Osteoblast (primary cell): ENCODE measurements around the gene CFAP57. TPM values are rescaled to one million over a fixed set of nuclear protein-coding genes. Genes with fewer than 3 reads are reported as not detected.

Experiments used
- DNase-seq: peaks from one replicate; pipeline ENCODE4 v3.0.0; 2011; ENCODE audit warnings: low spot score, mixed read lengths; ENCODE audit not compliant: insufficient read length; ENCODE audit errors: missing footprints
- H2AFZ ChIP-seq: 2 replicates; pipeline ENCODE4 v1.6.0; 2011; ENCODE audit warnings: mild to moderate bottlenecking, low read length
- H3K27ac ChIP-seq: 2 replicates; pipeline ENCODE4 v1.5.1; 2011; ENCODE audit warnings: mild to moderate bottlenecking, low read depth, low read length, moderate library complexity
- H3K27me3 ChIP-seq: 2 replicates; pipeline ENCODE4 v1.6.0; 2012; ENCODE audit warnings: mild to moderate bottlenecking, control low read depth, inconsistent platforms, low read length, moderate library complexity; ENCODE audit not compliant: insufficient read depth
- H3K36me3 ChIP-seq: 2 replicates; pipeline ENCODE4 v1.5.1; 2011; ENCODE audit warnings: mild to moderate bottlenecking, low read length, control low read depth, moderate library complexity; ENCODE audit not compliant: insufficient read depth
- H3K4me1 ChIP-seq: 2 replicates; pipeline ENCODE4 v1.5.1; 2011; ENCODE audit warnings: mild to moderate bottlenecking, low read length, control low read depth, moderate library complexity; ENCODE audit not compliant: insufficient read depth
- H3K4me2 ChIP-seq: 2 replicates; pipeline ENCODE4 v1.6.0; 2011; ENCODE audit warnings: mild to moderate bottlenecking, low read length; ENCODE audit not compliant: insufficient read depth
- H3K4me3 ChIP-seq: fragments of 200-600 bp; sonication (generic); 3 replicates; pipeline ENCODE4 v1.5.1; 2012; ENCODE audit warnings: mild to moderate bottlenecking, low read length, inconsistent platforms; ENCODE audit not compliant: insufficient read depth
- H3K79me2 ChIP-seq: 2 replicates; pipeline ENCODE4 v1.6.0; 2012; ENCODE audit warnings: mild to moderate bottlenecking, low read length, control low read depth, inconsistent platforms; ENCODE audit not compliant: insufficient read depth
- H3K9me3 ChIP-seq: 2 replicates; pipeline ENCODE4 v1.5.1; 2011; ENCODE audit warnings: low read depth, low read length, control low read depth
- H4K20me1 ChIP-seq: 2 replicates; pipeline ENCODE4 v1.6.0; 2012; ENCODE audit warnings: mild to moderate bottlenecking, low read length, control low read depth; ENCODE audit not compliant: insufficient read depth
- total RNA-seq: library from RNA; depleted of rRNA; stranded (reverse); fragments of >200 nt; gene quantifications from 2 replicates; pipeline ENCODE4 v1.2.3, GENCODE V29; 2012
- TF ChIP-seq, protein P1 (sequence below): IDR thresholded peaks from 2 replicates; pipeline ENCODE4 v1.5.1; 2011; ENCODE audit warnings: mild to moderate bottlenecking, low read depth, low read length, moderate library complexity; ENCODE audit errors: extremely low read depth

Gene CFAP57
- total RNA-seq, 1 donor = under 0.01 TPM

- Histone ChIP-seq H3K27me3 (peaks cover 18% of the 10 kb centered on the region), H3K27ac (peak overlapping the region; percentile 77), H3K79me2 (peaks cover 36% of the 10 kb centered on the region), H3K4me2 (peak overlapping the region; percentile 90), H3K4me1 (peaks cover 4% of the 10 kb centered on the region), H3K4me3 (peak overlapping the region; percentile 81), H4K20me1 (no peaks in the 10 kb centered on the region), H2AFZ (peak overlapping the region; percentile 93), H3K9me3 (no peaks in the 10 kb centered on the region), H3K36me3 (peaks cover 30% of the 10 kb centered on the region)
- TF ChIP-seq, protein P1, sequence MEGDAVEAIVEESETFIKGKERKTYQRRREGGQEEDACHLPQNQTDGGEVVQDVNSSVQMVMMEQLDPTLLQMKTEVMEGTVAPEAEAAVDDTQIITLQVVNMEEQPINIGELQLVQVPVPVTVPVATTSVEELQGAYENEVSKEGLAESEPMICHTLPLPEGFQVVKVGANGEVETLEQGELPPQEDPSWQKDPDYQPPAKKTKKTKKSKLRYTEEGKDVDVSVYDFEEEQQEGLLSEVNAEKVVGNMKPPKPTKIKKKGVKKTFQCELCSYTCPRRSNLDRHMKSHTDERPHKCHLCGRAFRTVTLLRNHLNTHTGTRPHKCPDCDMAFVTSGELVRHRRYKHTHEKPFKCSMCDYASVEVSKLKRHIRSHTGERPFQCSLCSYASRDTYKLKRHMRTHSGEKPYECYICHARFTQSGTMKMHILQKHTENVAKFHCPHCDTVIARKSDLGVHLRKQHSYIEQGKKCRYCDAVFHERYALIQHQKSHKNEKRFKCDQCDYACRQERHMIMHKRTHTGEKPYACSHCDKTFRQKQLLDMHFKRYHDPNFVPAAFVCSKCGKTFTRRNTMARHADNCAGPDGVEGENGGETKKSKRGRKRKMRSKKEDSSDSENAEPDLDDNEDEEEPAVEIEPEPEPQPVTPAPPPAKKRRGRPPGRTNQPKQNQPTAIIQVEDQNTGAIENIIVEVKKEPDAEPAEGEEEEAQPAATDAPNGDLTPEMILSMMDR = no peak
- peak; percentile 89 for DNase-seq
Measured at GRCh38 chr1:43172527-43172972, 420 bp downstream of the CFAP57 start.

DNA sequence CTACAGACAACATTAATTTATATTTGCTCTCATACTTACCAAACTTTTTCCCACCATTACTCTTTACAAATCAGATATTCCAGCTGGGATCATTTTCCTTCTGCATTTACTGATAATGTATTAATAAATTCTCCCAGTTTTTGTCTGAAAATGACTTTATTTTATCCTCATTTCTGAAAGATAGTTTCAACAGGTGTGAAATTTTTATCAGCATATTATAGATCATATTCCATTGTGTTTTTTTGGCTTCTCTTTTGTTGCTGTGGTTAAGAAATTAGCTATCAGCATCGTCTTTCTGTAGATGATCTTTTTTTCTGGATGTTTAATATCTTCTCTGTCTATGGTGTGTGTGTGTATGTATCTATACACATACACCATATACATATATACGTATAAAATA is 2.7 kb downstream of the CFAP57 start:
- H3K4me2 ChIP-seq = no peak overlapping the region
- H3K36me3 ChIP-seq = peaks cover 7% of the 10 kb centered on the region
- H2AFZ ChIP-seq = no peak overlapping the region
- H3K27ac ChIP-seq = no peak overlapping the region
- no peaks in the 10 kb centered on the region for H4K20me1 ChIP-seq
- H3K27me3 ChIP-seq = peaks cover 18% of the 10 kb centered on the region
- no peaks in the 10 kb centered on the region for H3K9me3 ChIP-seq
- no peak for DNase-seq
- H3K79me2 ChIP-seq = peaks cover 23% of the 10 kb centered on the region
- H3K4me3 ChIP-seq = no peak overlapping the region
- TF ChIP-seq, protein P1 = no peak
- peaks cover 4% of the 10 kb centered on the region for H3K4me1 ChIP-seq

- Histone ChIP-seq H4K20me1 (no peaks in the 10 kb centered on the region), H2AFZ (no peak overlapping the region), H3K36me3 (no peaks in the 10 kb centered on the region), H3K79me2 (no peaks in the 10 kb centered on the region), H3K9me3 (no peaks in the 10 kb centered on the region), H3K27me3 (peaks cover 18% of the 10 kb centered on the region), H3K27ac (no peak overlapping the region), H3K4me2 (no peak overlapping the region), H3K4me1 (no peaks in the 10 kb centered on the region), H3K4me3 (no peak overlapping the region)
- no peak for DNase-seq
- TF ChIP-seq, protein P1 = no peak
Measured at GRCh38 chr1:43177691-43178090, 5.6 kb downstream of the CFAP57 start.

DNA sequence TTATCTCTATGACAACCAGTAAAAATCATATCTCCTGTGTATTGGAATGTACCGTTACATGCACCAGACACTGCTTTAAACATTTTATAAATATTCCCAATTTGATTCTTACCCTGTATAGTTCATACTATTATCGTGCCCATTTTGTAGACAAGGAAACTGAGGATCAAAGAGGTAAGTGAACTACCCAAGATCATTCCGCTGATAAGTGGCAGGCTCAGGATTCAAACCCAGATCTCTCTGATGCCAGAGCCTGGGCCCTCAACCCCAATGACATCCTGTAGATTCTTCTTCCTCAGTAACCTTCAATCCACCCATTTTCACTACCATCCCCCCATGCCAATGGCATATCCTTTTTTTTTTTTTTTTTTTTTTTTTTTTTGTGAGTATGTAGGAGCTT is 12.3 kb downstream of the CFAP57 start:
- no peak overlapping the region for H3K27ac ChIP-seq
- no peaks in the 10 kb centered on the region for H3K36me3 ChIP-seq
- no peaks in the 10 kb centered on the region for H4K20me1 ChIP-seq
- H3K4me1 ChIP-seq = no peaks in the 10 kb centered on the region
- H3K4me2 ChIP-seq = no peak overlapping the region
- no peaks in the 10 kb centered on the region for H3K9me3 ChIP-seq
- TF ChIP-seq, protein P1 = no peak
- no peak for DNase-seq
- no peaks in the 10 kb centered on the region for H3K79me2 ChIP-seq
- no peak overlapping the region for H3K4me3 ChIP-seq
- no peaks in the 10 kb centered on the region for H3K27me3 ChIP-seq
- no peak overlapping the region for H2AFZ ChIP-seq
